Activated naive CD8-positive, alpha-beta T cell (primary cell): Measurements from ENCODE around the gene MCC.

Experiments
- H3K27ac Mint-ChIP-seq: one replicate; pipeline ENCODE4 v1.8.0; 2021; ENCODE audit warnings: mixed read lengths
- H3K27me3 Mint-ChIP-seq: one replicate; pipeline ENCODE4 v1.8.0; 2021; ENCODE audit warnings: mixed read lengths
- H3K36me3 Mint-ChIP-seq: one replicate; pipeline ENCODE4 v1.8.0; 2021; ENCODE audit warnings: mixed read lengths
- H3K4me1 Mint-ChIP-seq: one replicate; pipeline ENCODE4 v1.8.0; 2021; ENCODE audit warnings: low read depth, mixed read lengths
- H3K4me3 Mint-ChIP-seq: one replicate; pipeline ENCODE4 v1.8.0; 2021; ENCODE audit warnings: mild to moderate bottlenecking, mixed read lengths
- H3K9me3 Mint-ChIP-seq: one replicate; pipeline ENCODE4 v1.8.0; 2021; ENCODE audit warnings: low read depth, mixed read lengths

MCC gene

GRCh38 chr5:113157886-113158285 lies 330.4 kb downstream of the MCC start:
- H3K9me3 Mint-ChIP-seq: no peaks in the 10 kb centered on the region
- H3K36me3 Mint-ChIP-seq: no peaks in the 10 kb centered on the region
- peaks cover 3% of the 10 kb centered on the region for H3K4me1 Mint-ChIP-seq

GRCh38 chr5:113156271-113156877 lies 331.9 kb downstream of the MCC start:
- Mint-ChIP-seq H3K27ac (no peak overlapping the region), H3K27me3 (no peaks in the 10 kb centered on the region), H3K36me3 (no peaks in the 10 kb centered on the region)

More at GRCh38 chr5:113157886-113158285, 330.4 kb downstream of the MCC start:
- Mint-ChIP-seq H3K4me3 (no peak overlapping the region), H3K27me3 (no peaks in the 10 kb centered on the region), H3K27ac (no peak overlapping the region)

GRCh38 chr5:113153512-113154097 lies 334.6 kb downstream of the MCC start:
- H3K4me1 Mint-ChIP-seq: no peaks in the 10 kb centered on the region
- H3K27ac Mint-ChIP-seq: no peak overlapping the region
- H3K9me3 Mint-ChIP-seq: no peaks in the 10 kb centered on the region
- no peak overlapping the region for H3K4me3 Mint-ChIP-seq
- H3K27me3 Mint-ChIP-seq: no peaks in the 10 kb centered on the region
- no peaks in the 10 kb centered on the region for H3K36me3 Mint-ChIP-seq

More at GRCh38 chr5:113156271-113156877, 331.9 kb downstream of the MCC start:
- Mint-ChIP-seq H3K4me3 (no peak overlapping the region), H3K4me1 (no peaks in the 10 kb centered on the region), H3K9me3 (no peaks in the 10 kb centered on the region)

GRCh38 chr5:113152380-113152740 lies 335.9 kb downstream of the MCC start:
- H3K4me3 Mint-ChIP-seq: no peak overlapping the region
- no peaks in the 10 kb centered on the region for H3K4me1 Mint-ChIP-seq
- H3K9me3 Mint-ChIP-seq: no peaks in the 10 kb centered on the region
- no peak overlapping the region for H3K27ac Mint-ChIP-seq
- H3K27me3 Mint-ChIP-seq: no peaks in the 10 kb centered on the region
- H3K36me3 Mint-ChIP-seq: peaks cover 2% of the 10 kb centered on the region

GRCh38 chr5:113151641-113152379 lies 336.4 kb downstream of the MCC start:
- no peaks in the 10 kb centered on the region for H3K9me3 Mint-ChIP-seq
- peaks cover 2% of the 10 kb centered on the region for H3K36me3 Mint-ChIP-seq
- H3K4me3 Mint-ChIP-seq: no peak overlapping the region
- H3K4me1 Mint-ChIP-seq: no peaks in the 10 kb centered on the region
- H3K27ac Mint-ChIP-seq: no peak overlapping the region
- no peaks in the 10 kb centered on the region for H3K27me3 Mint-ChIP-seq

- no peaks in the 10 kb centered on the region for H3K9me3 Mint-ChIP-seq
- no peaks in the 10 kb centered on the region for H3K27me3 Mint-ChIP-seq
- peaks cover 2% of the 10 kb centered on the region for H3K36me3 Mint-ChIP-seq
- no peak overlapping the region for H3K27ac Mint-ChIP-seq
- H3K4me3 Mint-ChIP-seq: no peak overlapping the region
- no peaks in the 10 kb centered on the region for H3K4me1 Mint-ChIP-seq
These were observed 337.4 kb downstream of the MCC start for GRCh38 chr5:113150821-113151220.

GRCh38 chr5:113150221-113150620 lies 338.0 kb downstream of the MCC start:
- no peaks in the 10 kb centered on the region for H3K4me1 Mint-ChIP-seq
- H3K27ac Mint-ChIP-seq: no peak overlapping the region
- H3K36me3 Mint-ChIP-seq: peaks cover 2% of the 10 kb centered on the region
- no peaks in the 10 kb centered on the region for H3K9me3 Mint-ChIP-seq
- no peak overlapping the region for H3K4me3 Mint-ChIP-seq
- H3K27me3 Mint-ChIP-seq: no peaks in the 10 kb centered on the region

GRCh38 chr5:113147537-113147936 lies 340.7 kb downstream of the MCC start:
- Mint-ChIP-seq H3K27me3 (no peaks in the 10 kb centered on the region), H3K9me3 (no peaks in the 10 kb centered on the region), H3K4me3 (no peak overlapping the region), H3K27ac (no peak overlapping the region), H3K4me1 (no peaks in the 10 kb centered on the region), H3K36me3 (peaks cover 2% of the 10 kb centered on the region)

- H3K27me3 Mint-ChIP-seq: no peaks in the 10 kb centered on the region
- H3K9me3 Mint-ChIP-seq: no peaks in the 10 kb centered on the region
- no peak overlapping the region for H3K4me3 Mint-ChIP-seq
- no peak overlapping the region for H3K27ac Mint-ChIP-seq
- no peaks in the 10 kb centered on the region for H3K4me1 Mint-ChIP-seq
- peaks cover 2% of the 10 kb centered on the region for H3K36me3 Mint-ChIP-seq
These were observed 341.1 kb downstream of the MCC start for GRCh38 chr5:113147101-113147508.

GRCh38 chr5:113145757-113146387 lies 342.4 kb downstream of the MCC start:
- no peak overlapping the region for H3K4me3 Mint-ChIP-seq
- H3K27me3 Mint-ChIP-seq: no peaks in the 10 kb centered on the region
- no peaks in the 10 kb centered on the region for H3K9me3 Mint-ChIP-seq
- no peak overlapping the region for H3K27ac Mint-ChIP-seq
- no peaks in the 10 kb centered on the region for H3K4me1 Mint-ChIP-seq
- peaks cover 2% of the 10 kb centered on the region for H3K36me3 Mint-ChIP-seq

GRCh38 chr5:113142186-113142585 lies 346.1 kb downstream of the MCC start:
- Mint-ChIP-seq H3K4me3 (no peak overlapping the region), H3K27me3 (no peaks in the 10 kb centered on the region), H3K9me3 (no peaks in the 10 kb centered on the region), H3K36me3 (peaks cover 2% of the 10 kb centered on the region), H3K27ac (no peak overlapping the region), H3K4me1 (no peaks in the 10 kb centered on the region)

- no peaks in the 10 kb centered on the region for H3K9me3 Mint-ChIP-seq
- H3K36me3 Mint-ChIP-seq: peaks cover 2% of the 10 kb centered on the region
- no peaks in the 10 kb centered on the region for H3K4me1 Mint-ChIP-seq
- no peak overlapping the region for H3K27ac Mint-ChIP-seq
- no peaks in the 10 kb centered on the region for H3K27me3 Mint-ChIP-seq
- no peak overlapping the region for H3K4me3 Mint-ChIP-seq
These were observed 347.2 kb downstream of the MCC start for GRCh38 chr5:113140837-113141671.

- H3K27me3 Mint-ChIP-seq: no peaks in the 10 kb centered on the region
These were observed 354.9 kb downstream of the MCC start for GRCh38 chr5:113133211-113133975.

GRCh38 chr5:113132564-113132963 lies 355.7 kb downstream of the MCC start:
- peaks cover 7% of the 10 kb centered on the region for H3K36me3 Mint-ChIP-seq
- H3K4me1 Mint-ChIP-seq: no peaks in the 10 kb centered on the region
- H3K9me3 Mint-ChIP-seq: peaks cover 4% of the 10 kb centered on the region
- H3K4me3 Mint-ChIP-seq: no peak overlapping the region
- H3K27me3 Mint-ChIP-seq: no peaks in the 10 kb centered on the region
- no peak overlapping the region for H3K27ac Mint-ChIP-seq

More at GRCh38 chr5:113133211-113133975, 354.9 kb downstream of the MCC start:
- H3K4me3 Mint-ChIP-seq: no peak overlapping the region
- no peak overlapping the region for H3K27ac Mint-ChIP-seq
- H3K36me3 Mint-ChIP-seq: peaks cover 4% of the 10 kb centered on the region
- no peaks in the 10 kb centered on the region for H3K4me1 Mint-ChIP-seq
- H3K9me3 Mint-ChIP-seq: no peaks in the 10 kb centered on the region
